ENCODE measurements around the gene SMR3B.

SMR3B gene

DNA sequence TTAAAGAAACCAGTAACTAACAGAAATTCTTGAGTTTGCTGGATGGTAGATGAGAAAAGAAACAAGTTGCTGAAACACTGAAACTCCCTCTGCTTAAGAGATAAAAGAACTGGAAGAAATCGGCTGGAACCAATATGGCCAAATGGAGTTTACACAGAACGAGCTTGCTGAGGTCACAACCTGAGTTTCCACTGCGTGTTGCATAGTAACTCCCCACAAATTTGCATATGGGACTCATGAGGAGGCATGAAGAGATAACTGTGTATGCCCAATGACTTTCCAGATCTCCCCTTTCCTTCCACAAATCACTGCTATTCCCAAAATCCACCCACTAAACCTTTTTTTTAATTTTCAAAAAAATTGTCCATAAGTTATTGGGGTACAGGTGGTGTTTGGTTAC lies 10.2 kb upstream of the SMR3B start:
- Histone ChIP-seq H3K36me3 (ENCODE audit: insufficient read depth, low read length) (no peaks in the 10 kb centered on the region), H3K79me2 (ENCODE audit: control insufficient read depth, insufficient read depth, low read length, unreplicated experiment) (no peaks in the 10 kb centered on the region), H3K27me3 (ENCODE audit: insufficient read depth, low read length) (peaks cover 26% of the 10 kb centered on the region), H3K27ac (ENCODE audit: low read depth, low read length) (no peak overlapping the region), H3K4me3 (ENCODE audit: low read depth, low read length) (no peak overlapping the region), H3K4me1 (ENCODE audit: control insufficient read depth, insufficient read depth, low read length, unreplicated experiment) (no peaks in the 10 kb centered on the region), H2AFZ (ENCODE audit: low read length, unreplicated experiment) (no peak overlapping the region)

DNA sequence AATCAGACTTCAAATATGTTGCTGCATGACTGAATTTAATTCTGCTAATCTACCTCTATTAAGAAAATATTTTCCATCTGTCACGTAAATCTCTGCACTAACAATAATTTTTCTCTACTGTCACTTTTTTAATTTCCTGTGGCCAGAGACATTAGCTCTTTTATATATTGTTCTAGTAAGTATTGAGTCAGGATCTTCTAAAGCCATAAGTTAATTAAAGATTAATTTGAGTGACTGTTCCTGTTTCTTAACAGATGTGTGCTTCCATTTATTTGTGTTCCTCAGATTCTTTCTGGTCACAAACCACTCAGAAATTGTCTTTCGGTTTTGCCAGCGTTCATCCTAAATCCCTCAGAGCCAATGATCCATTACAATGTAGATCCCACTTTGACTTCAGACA lies 2.4 kb upstream of the SMR3B start:
- H2AFZ ChIP-seq (ENCODE audit: low read length, unreplicated experiment) = no peak overlapping the region
- no peak overlapping the region for H3K4me3 ChIP-seq (ENCODE audit: low read depth, low read length)

DNA sequence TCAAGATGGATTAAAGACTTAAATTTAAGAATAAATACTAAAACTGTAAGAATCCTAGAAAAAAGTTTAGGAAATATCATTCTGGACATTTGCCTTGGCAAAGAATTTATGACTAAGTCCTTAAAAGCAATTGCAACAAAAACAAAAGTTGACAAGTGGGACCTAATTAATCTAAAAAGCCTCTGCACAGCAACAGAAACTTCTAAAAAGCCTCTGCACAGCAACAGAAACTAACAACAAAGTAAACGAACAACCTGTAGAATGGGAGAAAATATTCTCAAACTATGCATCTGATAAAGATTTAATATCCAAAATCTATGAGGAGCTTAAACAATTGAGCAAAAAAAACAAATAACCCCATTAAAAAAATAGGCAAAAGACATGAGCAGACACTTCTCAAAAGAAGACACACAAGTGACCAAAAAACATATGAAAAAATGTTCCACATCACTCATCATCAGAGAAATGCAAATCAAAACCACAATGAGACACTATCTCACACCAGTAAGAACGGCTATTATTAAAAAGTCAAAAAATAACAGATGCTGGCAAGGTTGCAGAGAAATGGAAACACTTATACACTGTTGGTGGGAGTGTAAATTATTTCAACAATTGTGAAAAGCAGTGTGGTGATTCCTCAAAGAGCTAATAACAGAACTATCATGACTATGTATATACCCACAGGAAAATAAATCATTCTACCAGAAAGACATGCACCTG lies 9.3 kb downstream of the SMR3B start:
- H3K79me2 ChIP-seq (ENCODE audit: control insufficient read depth, insufficient read depth, low read length, unreplicated experiment) = no peaks in the 10 kb centered on the region
- H3K4me3 ChIP-seq (ENCODE audit: low read depth, low read length) = no peak overlapping the region
- no peaks in the 10 kb centered on the region for H3K27me3 ChIP-seq (ENCODE audit: insufficient read depth, low read length)
- no peak overlapping the region for H2AFZ ChIP-seq (ENCODE audit: low read length, unreplicated experiment)
- H3K36me3 ChIP-seq (ENCODE audit: insufficient read depth, low read length) = no peaks in the 10 kb centered on the region
- H3K4me1 ChIP-seq (ENCODE audit: control insufficient read depth, insufficient read depth, low read length, unreplicated experiment) = no peaks in the 10 kb centered on the region
- H3K27ac ChIP-seq (ENCODE audit: low read depth, low read length) = no peak overlapping the region

More for the DNA sequence above, 2.4 kb upstream of the SMR3B start:
- H3K36me3 ChIP-seq (ENCODE audit: insufficient read depth, low read length) = no peaks in the 10 kb centered on the region
- no peaks in the 10 kb centered on the region for H3K4me1 ChIP-seq (ENCODE audit: control insufficient read depth, insufficient read depth, low read length, unreplicated experiment)
- H3K79me2 ChIP-seq (ENCODE audit: control insufficient read depth, insufficient read depth, low read length, unreplicated experiment) = no peaks in the 10 kb centered on the region
- H3K27ac ChIP-seq (ENCODE audit: low read depth, low read length) = no peak overlapping the region
- H3K27me3 ChIP-seq (ENCODE audit: insufficient read depth, low read length) = no peaks in the 10 kb centered on the region

DNA sequence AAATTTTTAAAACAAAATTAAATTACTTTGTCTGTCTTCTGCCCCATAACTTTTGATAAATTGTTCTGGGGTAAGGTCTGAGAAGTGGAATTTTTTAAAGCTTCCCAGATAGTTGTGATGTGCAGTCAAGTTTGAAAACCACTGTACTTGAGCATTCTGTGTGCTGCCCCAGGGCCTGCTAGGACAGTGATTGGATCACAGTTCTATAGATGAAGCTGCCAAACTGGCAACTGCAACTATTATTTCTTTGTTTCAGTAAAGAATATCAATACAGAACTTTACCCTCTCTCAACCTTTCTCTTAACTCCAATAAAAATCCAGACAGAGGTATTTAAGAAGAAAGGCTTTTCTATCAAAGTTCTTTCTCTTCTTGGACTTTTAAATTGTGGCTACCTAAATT lies 14.6 kb downstream of the SMR3B start, which contains the start of gene OPRPN:
TSS of gene OPRPN (plus strand) at position 361 of the 400 bp plus-strand sequence. CDS start 1,346 bp downstream, outside the sequence.
- Histone ChIP-seq H3K27me3 (ENCODE audit: insufficient read depth, low read length) (no peaks in the 10 kb centered on the region), H3K36me3 (ENCODE audit: insufficient read depth, low read length) (no peaks in the 10 kb centered on the region), H3K27ac (ENCODE audit: low read depth, low read length) (no peak within 1 kb of the TSS), H2AFZ (ENCODE audit: low read length, unreplicated experiment) (no peak within 1 kb of the TSS), H3K4me3 (ENCODE audit: low read depth, low read length) (no peak within 1 kb of the TSS), H3K79me2 (ENCODE audit: control insufficient read depth, insufficient read depth, low read length, unreplicated experiment) (no peaks in the 10 kb centered on the region), H3K4me1 (ENCODE audit: control insufficient read depth, insufficient read depth, low read length, unreplicated experiment) (no peaks in the 10 kb centered on the region)

DNA sequence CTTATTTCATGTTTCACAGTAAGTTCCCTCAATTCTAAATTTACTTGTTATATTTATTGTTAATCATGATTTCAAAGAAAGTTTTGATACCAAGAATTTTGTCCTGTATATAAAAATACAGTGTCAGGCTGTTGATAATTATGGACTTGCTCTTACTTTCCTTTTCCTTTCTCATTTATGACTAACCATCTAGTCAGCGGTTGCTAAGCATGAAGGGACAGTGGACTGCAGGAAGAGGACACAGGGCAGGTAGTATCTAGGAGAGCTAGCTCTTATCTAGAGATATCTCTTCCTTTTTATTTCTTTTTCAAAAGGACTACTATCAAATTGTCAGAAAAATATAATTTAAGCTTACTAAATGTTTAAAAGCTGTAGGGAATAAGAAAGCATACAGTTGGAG lies 16.4 kb downstream of the SMR3B start:
- H3K79me2 ChIP-seq (ENCODE audit: control insufficient read depth, insufficient read depth, low read length, unreplicated experiment) = no peaks in the 10 kb centered on the region
- no peaks in the 10 kb centered on the region for H3K27me3 ChIP-seq (ENCODE audit: insufficient read depth, low read length)
- H3K4me3 ChIP-seq (ENCODE audit: low read depth, low read length) = no peak overlapping the region
- H3K27ac ChIP-seq (ENCODE audit: low read depth, low read length) = 0 out of 2 replicates have a peak overlapping the region, but pooled peaks have one; percentile 21
- H2AFZ ChIP-seq (ENCODE audit: low read length, unreplicated experiment) = peak overlapping the region; percentile 12
- no peaks in the 10 kb centered on the region for H3K4me1 ChIP-seq (ENCODE audit: control insufficient read depth, insufficient read depth, low read length, unreplicated experiment)
- H3K36me3 ChIP-seq (ENCODE audit: insufficient read depth, low read length) = no peaks in the 10 kb centered on the region

DNA sequence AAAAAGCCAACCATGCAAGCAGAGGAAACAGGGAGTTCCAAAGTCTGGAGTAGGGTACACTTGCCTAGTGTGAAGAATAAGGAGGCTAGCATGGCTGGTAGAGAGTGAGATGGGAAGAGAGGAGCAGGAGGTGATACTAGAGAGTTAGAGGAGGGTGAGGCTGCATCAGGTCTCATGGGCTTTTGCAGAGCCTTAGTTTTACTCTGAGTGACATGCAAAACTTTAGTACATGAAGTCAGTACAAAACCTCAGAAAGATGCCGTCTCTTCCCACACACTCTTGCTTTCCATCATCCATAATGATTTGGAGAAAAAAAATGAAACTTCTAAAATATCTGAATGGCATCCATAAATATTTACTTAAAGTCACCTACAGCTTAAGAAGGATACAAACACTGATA lies 19.8 kb downstream of the SMR3B start:
- H3K27ac ChIP-seq (ENCODE audit: low read depth, low read length) = no peak overlapping the region
- no peaks in the 10 kb centered on the region for H3K27me3 ChIP-seq (ENCODE audit: insufficient read depth, low read length)
- no peaks in the 10 kb centered on the region for H3K79me2 ChIP-seq (ENCODE audit: control insufficient read depth, insufficient read depth, low read length, unreplicated experiment)
- H3K36me3 ChIP-seq (ENCODE audit: insufficient read depth, low read length) = no peaks in the 10 kb centered on the region
- H3K4me3 ChIP-seq (ENCODE audit: low read depth, low read length) = no peak overlapping the region
- H2AFZ ChIP-seq (ENCODE audit: low read length, unreplicated experiment) = no peak overlapping the region
- H3K4me1 ChIP-seq (ENCODE audit: control insufficient read depth, insufficient read depth, low read length, unreplicated experiment) = no peaks in the 10 kb centered on the region

DNA sequence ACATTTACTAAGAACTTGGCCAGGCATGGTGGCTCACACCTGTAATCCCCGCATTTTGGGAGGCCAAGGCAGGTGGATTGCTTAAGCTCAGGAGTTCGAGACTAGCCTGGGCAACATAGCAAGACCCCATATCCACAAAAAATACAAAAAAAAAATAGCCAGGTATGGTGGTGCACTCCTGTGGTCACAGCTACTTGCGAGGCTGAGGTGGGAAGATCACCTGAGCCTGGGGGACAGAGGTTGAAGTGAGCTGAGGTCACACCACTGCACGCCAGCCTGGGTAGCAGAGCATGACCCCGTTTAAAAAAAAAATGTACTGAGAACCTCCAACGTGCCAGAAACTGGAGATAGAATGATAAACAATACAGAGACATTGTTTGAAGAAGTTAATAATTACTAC lies 22.8 kb downstream of the SMR3B start:
- Histone ChIP-seq H2AFZ (ENCODE audit: low read length, unreplicated experiment) (no peak overlapping the region), H3K27ac (ENCODE audit: low read depth, low read length) (no peak overlapping the region), H3K4me1 (ENCODE audit: control insufficient read depth, insufficient read depth, low read length, unreplicated experiment) (no peaks in the 10 kb centered on the region), H3K36me3 (ENCODE audit: insufficient read depth, low read length) (no peaks in the 10 kb centered on the region), H3K27me3 (ENCODE audit: insufficient read depth, low read length) (no peaks in the 10 kb centered on the region), H3K79me2 (ENCODE audit: control insufficient read depth, insufficient read depth, low read length, unreplicated experiment) (no peaks in the 10 kb centered on the region), H3K4me3 (ENCODE audit: low read depth, low read length) (no peak overlapping the region)

DNA sequence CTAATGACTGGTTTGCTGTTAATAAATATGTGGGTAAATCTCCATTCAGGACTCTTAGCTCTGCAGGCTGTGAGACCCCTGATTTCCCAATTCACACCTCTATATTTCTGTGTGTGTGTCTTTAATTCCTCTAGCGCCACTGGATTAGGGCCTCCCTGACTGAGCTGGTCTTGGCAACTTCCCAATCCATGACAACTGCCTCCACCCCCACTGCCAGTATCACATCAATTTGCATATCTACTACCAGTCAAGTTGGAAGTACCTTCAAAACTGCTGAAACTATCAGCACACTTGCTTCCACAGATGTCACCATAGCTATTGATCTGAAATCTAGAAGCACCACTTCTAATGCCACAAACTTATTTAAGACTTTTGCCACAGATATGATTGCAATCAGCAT lies 42.4 kb downstream of the SMR3B start:
- no peak overlapping the region for H3K27ac ChIP-seq (ENCODE audit: low read depth, low read length)

DNA sequence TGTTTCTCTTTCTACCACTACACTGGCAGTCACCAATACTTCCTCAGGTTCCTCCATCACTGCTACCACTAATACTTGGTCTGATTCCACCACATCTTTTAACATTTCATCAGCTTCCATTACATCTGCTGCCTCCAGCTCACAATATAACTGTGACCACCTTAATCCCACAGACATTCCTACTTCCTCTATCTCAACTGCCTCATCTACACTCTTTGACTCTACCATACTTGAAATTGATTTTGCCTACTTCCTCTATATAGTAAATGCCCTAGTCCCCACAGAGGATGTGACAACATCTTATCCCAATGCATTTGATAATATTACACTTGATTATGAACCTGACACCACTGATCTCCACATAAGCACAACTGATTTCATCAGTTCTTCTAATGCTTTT lies 43.9 kb downstream of the SMR3B start:
- Histone ChIP-seq H3K36me3 (ENCODE audit: insufficient read depth, low read length) (no peaks in the 10 kb centered on the region), H3K4me3 (ENCODE audit: low read depth, low read length) (no peak overlapping the region), H2AFZ (ENCODE audit: low read length, unreplicated experiment) (no peak overlapping the region), H3K27me3 (ENCODE audit: insufficient read depth, low read length) (no peaks in the 10 kb centered on the region), H3K27ac (ENCODE audit: low read depth, low read length) (no peak overlapping the region), H3K4me1 (ENCODE audit: control insufficient read depth, insufficient read depth, low read length, unreplicated experiment) (no peaks in the 10 kb centered on the region), H3K79me2 (ENCODE audit: control insufficient read depth, insufficient read depth, low read length, unreplicated experiment) (no peaks in the 10 kb centered on the region)

More for the DNA sequence above, 42.4 kb downstream of the SMR3B start:
- no peak overlapping the region for H2AFZ ChIP-seq (ENCODE audit: low read length, unreplicated experiment)
- no peak overlapping the region for H3K4me3 ChIP-seq (ENCODE audit: low read depth, low read length)
- H3K79me2 ChIP-seq (ENCODE audit: control insufficient read depth, insufficient read depth, low read length, unreplicated experiment) = no peaks in the 10 kb centered on the region
- no peaks in the 10 kb centered on the region for H3K36me3 ChIP-seq (ENCODE audit: insufficient read depth, low read length)
- H3K4me1 ChIP-seq (ENCODE audit: control insufficient read depth, insufficient read depth, low read length, unreplicated experiment) = no peaks in the 10 kb centered on the region
- no peaks in the 10 kb centered on the region for H3K27me3 ChIP-seq (ENCODE audit: insufficient read depth, low read length)

DNA sequence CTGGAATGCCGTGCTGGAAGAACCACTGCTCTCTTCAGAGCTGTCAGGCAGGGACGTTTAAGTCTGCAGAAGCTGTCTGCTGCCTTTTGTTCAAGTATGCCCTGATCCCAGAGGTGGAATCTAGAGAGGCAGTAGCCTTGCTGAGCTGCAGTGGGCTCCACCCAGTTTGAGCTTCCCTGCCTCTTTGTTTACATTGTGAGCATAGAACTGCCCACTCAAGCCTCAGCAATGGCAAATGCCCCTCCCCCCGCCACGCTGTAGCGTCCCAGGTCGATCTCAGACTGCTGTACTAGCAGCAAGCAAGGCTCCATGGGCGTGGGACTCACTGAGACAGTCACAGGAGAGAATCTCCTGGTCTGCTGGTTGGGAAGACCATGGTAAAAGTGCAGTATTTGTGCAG lies 54.3 kb downstream of the SMR3B start:
- no peak overlapping the region for H3K4me3 ChIP-seq (ENCODE audit: low read depth, low read length)

More for the DNA sequence above, 54.3 kb downstream of the SMR3B start:
- Histone ChIP-seq H3K36me3 (ENCODE audit: insufficient read depth, low read length) (no peaks in the 10 kb centered on the region), H3K27ac (ENCODE audit: low read depth, low read length) (no peak overlapping the region), H2AFZ (ENCODE audit: low read length, unreplicated experiment) (no peak overlapping the region), H3K79me2 (ENCODE audit: control insufficient read depth, insufficient read depth, low read length, unreplicated experiment) (no peaks in the 10 kb centered on the region), H3K27me3 (ENCODE audit: insufficient read depth, low read length) (peaks cover 12% of the 10 kb centered on the region; the same call in 1 of the 2 replicates), H3K4me1 (ENCODE audit: control insufficient read depth, insufficient read depth, low read length, unreplicated experiment) (no peaks in the 10 kb centered on the region)

All from ACC112 (cell line).